Measurements from ENCODE around the gene ADCK1.

- TF ChIP-seq CTCF (IDR thresholded peaks at IDR 0.05) = no peak
- TF ChIP-seq POLR2A (IDR thresholded peaks at IDR 0.05) = no peak
- no peak for TF ChIP-seq EP300 (IDR thresholded peaks at IDR 0.05)
- no peak for TF ChIP-seq POLR2AphosphoS5 (IDR thresholded peaks at IDR 0.05)
These were observed 26.1 kb downstream of the ADCK1 start for GRCh38 chr14:77825895-77826519.

Data from upper lobe of left lung (tissue), 4 donors.